ENCODE measurements around the gene GFRA3.

- TF ChIP-seq YY1 (IDR thresholded peaks at IDR 0.05; ENCODE audit: insufficient read depth, insufficient read length) (no peak), ZNF274 (IDR thresholded peaks at IDR 0.05; ENCODE audit: low read depth, low read length) (no peak), SUZ12 (IDR thresholded peaks at IDR 0.05; ENCODE audit: extremely low read depth, insufficient read depth, insufficient read length) (no peak)
These were observed 14.9 kb upstream of the GFRA3 start for GRCh38 chr5:138289296-138289695.

Measured in NT2/D1 (cell line).